ENCODE measurements around the gene XPO6. TPM values are rescaled to one million over a fixed set of nuclear protein-coding genes. Genes with fewer than 3 reads are reported as not detected.
"Not testable (repeated sequence)": the region's sequence is repeated elsewhere in the genome, so short reads cannot be mapped to it uniquely, and the experiment has no call there.

Gene XPO6
- total and polyA plus RNA-seq, 8 donors, result 75.7 to 155 (median 80.1) TPM

- Histone ChIP-seq H3K36me3 (no peaks in the 10 kb centered on the region), H3K4me3 (no peak overlapping the region), H3K9me3 (peaks cover 0 to 2% of the 10 kb centered on the region in 2 donors), H3K27me3 (peaks cover 4 to 48% of the 10 kb centered on the region in 2 donors), H3K4me1 (no peaks in the 10 kb centered on the region), H3K27ac (no peak overlapping the region)
- intact Hi-C loops (cut with DNase I), result no loop called here
- DNase-seq, result peak in 2 of 4 donors; percentile 20 to 64
- ATAC-seq, result peak; percentile 76
- no peak for TF ChIP-seq CTCF (IDR thresholded peaks at IDR 0.05)
These were observed 46.8 kb upstream of the XPO6 start for GRCh38 chr16:28258567-28258966.

- TF ChIP-seq CTCF (IDR thresholded peaks at IDR 0.05), result no peak
- ATAC-seq (no peak), DNase-seq (no peak)
- Histone ChIP-seq H3K9me3 (peaks cover 0 to 3% of the 10 kb centered on the region in 2 donors), H3K27me3 (peaks cover 4 to 44% of the 10 kb centered on the region in 2 donors), H3K27ac (no peak overlapping the region), H3K36me3 (no peaks in the 10 kb centered on the region), H3K4me1 (no peaks in the 10 kb centered on the region), H3K4me3 (no peak overlapping the region)
- intact Hi-C loops (cut with DNase I), result no loop called here
These were observed 45.5 kb upstream of the XPO6 start for GRCh38 chr16:28257256-28257655.

GRCh38 chr16:28255838-28256237 is 44.1 kb upstream of the XPO6 start:
- TF ChIP-seq CTCF (IDR thresholded peaks at IDR 0.05), result no peak
- Histone ChIP-seq H3K36me3 (no peaks in the 10 kb centered on the region), H3K4me3 (no peak overlapping the region), H3K4me1 (no peaks in the 10 kb centered on the region), H3K27me3 (peaks cover 4 to 36% of the 10 kb centered on the region in 2 donors), H3K27ac (no peak overlapping the region), H3K9me3 (peaks cover 0 to 3% of the 10 kb centered on the region in 2 donors)
- no peak for DNase-seq
- no peak for ATAC-seq
- intact Hi-C loops (cut with DNase I), result no loop called here

- Histone ChIP-seq H3K27ac (no peak overlapping the region), H3K36me3 (no peaks in the 10 kb centered on the region), H3K27me3 (peaks cover 4 to 20% of the 10 kb centered on the region in 2 donors), H3K9me3 (peaks cover 0 to 3% of the 10 kb centered on the region in 2 donors), H3K4me3 (no peak overlapping the region), H3K4me1 (no peaks in the 10 kb centered on the region)
- intact Hi-C loops (cut with DNase I), result no loop called here
- TF ChIP-seq CTCF (IDR thresholded peaks at IDR 0.05), result no peak
- DNase-seq (peak in 1 of 4 donors; percentile 28), ATAC-seq (no peak)
These were observed 42.4 kb upstream of the XPO6 start for GRCh38 chr16:28254158-28254557.

GRCh38 chr16:28250999-28251398 is 39.2 kb upstream of the XPO6 start:
- Histone ChIP-seq H3K9me3 (peaks cover 0 to 3% of the 10 kb centered on the region in 2 donors), H3K4me1 (no peaks in the 10 kb centered on the region), H3K27ac (no peak overlapping the region), H3K4me3 (no peak overlapping the region), H3K27me3 (no peaks in the 10 kb centered on the region), H3K36me3 (no peaks in the 10 kb centered on the region)
- ATAC-seq (no peak), DNase-seq (no peak)
- intact Hi-C loops (cut with DNase I), result no loop called here
- TF ChIP-seq CTCF (IDR thresholded peaks at IDR 0.05), result no peak

GRCh38 chr16:28249483-28249882 is 37.7 kb upstream of the XPO6 start:
- DNase-seq; intact Hi-C loops (cut with DNase I); ATAC-seq; H3K27ac ChIP-seq; H3K36me3 ChIP-seq; H3K9me3 ChIP-seq; H3K4me1 ChIP-seq; H3K27me3 ChIP-seq; H3K4me3 ChIP-seq: not testable (repeated sequence)
